Measurements from ENCODE around the gene DIS3L2.

DNA sequence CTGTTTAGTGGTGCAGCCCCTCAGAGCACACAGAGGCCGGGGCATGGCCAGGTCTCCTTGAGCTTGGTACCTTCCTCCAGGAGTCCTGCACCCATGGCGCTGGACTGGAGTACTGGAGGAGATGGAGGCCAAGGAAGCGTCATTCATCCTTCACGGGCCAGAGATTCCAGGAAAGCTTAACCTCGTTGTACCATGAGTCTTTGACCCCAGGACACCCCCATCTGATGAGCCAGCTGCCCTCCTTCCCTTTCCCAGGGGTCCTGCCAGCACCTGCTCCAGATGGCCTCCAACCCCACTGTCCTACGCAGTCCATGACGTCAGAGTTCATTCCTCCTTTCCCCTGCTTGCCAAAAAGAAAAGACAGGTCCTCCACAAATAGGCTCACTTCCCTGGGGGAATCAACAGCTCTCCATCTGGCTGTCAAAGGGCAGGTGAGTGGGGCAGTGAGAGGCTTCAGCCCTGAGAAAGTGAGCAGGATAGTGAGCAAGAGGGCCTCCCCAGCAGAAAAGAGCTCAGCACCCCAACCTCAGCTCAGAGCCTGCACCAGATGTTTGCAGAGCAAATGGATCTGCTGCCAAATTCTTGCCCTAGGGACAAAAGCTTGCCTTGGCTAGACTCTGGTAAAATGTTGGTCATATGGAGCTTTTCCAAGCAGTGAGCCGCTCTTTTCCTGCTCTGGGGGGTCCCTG lies 30.8 kb upstream of the DIS3L2 start:
- no peak for TF ChIP-seq CTCF (conservative IDR thresholded peaks at IDR 0.05; ENCODE audit: low read depth in 2 of 2)
- no peak for TF ChIP-seq POLR2AphosphoS5 (IDR thresholded peaks at IDR 0.05; ENCODE audit: low read depth)
- no peak for TF ChIP-seq EZH2phosphoT487 (IDR thresholded peaks at IDR 0.05; ENCODE audit: unreplicated experiment)
- TF ChIP-seq EZH2 (IDR thresholded peaks at IDR 0.05; ENCODE audit: low read depth, unreplicated experiment) = no peak
- TF ChIP-seq REST (IDR thresholded peaks at IDR 0.05; ENCODE audit: unreplicated experiment) = no peak
- TF ChIP-seq NANOG (IDR thresholded peaks at IDR 0.05; ENCODE audit: borderline replicate concordance) = no peak
- no peak for TF ChIP-seq ZNF331 (CRISPR knock-in tag; IDR thresholded peaks at IDR 0.05; ENCODE audit: low read depth)
- no peak for TF ChIP-seq JUNB (IDR thresholded peaks at IDR 0.05; ENCODE audit: unreplicated experiment)
- no peak for TF ChIP-seq ZNF114 (CRISPR knock-in tag; IDR thresholded peaks at IDR 0.05)
- TF ChIP-seq CREB1 (CRISPR knock-in tag; IDR thresholded peaks at IDR 0.05; ENCODE audit: low read depth) = no peak
- TF ChIP-seq STAT1 (IDR thresholded peaks at IDR 0.05; ENCODE audit: unreplicated experiment) = no peak
- TF ChIP-seq, protein P1, sequence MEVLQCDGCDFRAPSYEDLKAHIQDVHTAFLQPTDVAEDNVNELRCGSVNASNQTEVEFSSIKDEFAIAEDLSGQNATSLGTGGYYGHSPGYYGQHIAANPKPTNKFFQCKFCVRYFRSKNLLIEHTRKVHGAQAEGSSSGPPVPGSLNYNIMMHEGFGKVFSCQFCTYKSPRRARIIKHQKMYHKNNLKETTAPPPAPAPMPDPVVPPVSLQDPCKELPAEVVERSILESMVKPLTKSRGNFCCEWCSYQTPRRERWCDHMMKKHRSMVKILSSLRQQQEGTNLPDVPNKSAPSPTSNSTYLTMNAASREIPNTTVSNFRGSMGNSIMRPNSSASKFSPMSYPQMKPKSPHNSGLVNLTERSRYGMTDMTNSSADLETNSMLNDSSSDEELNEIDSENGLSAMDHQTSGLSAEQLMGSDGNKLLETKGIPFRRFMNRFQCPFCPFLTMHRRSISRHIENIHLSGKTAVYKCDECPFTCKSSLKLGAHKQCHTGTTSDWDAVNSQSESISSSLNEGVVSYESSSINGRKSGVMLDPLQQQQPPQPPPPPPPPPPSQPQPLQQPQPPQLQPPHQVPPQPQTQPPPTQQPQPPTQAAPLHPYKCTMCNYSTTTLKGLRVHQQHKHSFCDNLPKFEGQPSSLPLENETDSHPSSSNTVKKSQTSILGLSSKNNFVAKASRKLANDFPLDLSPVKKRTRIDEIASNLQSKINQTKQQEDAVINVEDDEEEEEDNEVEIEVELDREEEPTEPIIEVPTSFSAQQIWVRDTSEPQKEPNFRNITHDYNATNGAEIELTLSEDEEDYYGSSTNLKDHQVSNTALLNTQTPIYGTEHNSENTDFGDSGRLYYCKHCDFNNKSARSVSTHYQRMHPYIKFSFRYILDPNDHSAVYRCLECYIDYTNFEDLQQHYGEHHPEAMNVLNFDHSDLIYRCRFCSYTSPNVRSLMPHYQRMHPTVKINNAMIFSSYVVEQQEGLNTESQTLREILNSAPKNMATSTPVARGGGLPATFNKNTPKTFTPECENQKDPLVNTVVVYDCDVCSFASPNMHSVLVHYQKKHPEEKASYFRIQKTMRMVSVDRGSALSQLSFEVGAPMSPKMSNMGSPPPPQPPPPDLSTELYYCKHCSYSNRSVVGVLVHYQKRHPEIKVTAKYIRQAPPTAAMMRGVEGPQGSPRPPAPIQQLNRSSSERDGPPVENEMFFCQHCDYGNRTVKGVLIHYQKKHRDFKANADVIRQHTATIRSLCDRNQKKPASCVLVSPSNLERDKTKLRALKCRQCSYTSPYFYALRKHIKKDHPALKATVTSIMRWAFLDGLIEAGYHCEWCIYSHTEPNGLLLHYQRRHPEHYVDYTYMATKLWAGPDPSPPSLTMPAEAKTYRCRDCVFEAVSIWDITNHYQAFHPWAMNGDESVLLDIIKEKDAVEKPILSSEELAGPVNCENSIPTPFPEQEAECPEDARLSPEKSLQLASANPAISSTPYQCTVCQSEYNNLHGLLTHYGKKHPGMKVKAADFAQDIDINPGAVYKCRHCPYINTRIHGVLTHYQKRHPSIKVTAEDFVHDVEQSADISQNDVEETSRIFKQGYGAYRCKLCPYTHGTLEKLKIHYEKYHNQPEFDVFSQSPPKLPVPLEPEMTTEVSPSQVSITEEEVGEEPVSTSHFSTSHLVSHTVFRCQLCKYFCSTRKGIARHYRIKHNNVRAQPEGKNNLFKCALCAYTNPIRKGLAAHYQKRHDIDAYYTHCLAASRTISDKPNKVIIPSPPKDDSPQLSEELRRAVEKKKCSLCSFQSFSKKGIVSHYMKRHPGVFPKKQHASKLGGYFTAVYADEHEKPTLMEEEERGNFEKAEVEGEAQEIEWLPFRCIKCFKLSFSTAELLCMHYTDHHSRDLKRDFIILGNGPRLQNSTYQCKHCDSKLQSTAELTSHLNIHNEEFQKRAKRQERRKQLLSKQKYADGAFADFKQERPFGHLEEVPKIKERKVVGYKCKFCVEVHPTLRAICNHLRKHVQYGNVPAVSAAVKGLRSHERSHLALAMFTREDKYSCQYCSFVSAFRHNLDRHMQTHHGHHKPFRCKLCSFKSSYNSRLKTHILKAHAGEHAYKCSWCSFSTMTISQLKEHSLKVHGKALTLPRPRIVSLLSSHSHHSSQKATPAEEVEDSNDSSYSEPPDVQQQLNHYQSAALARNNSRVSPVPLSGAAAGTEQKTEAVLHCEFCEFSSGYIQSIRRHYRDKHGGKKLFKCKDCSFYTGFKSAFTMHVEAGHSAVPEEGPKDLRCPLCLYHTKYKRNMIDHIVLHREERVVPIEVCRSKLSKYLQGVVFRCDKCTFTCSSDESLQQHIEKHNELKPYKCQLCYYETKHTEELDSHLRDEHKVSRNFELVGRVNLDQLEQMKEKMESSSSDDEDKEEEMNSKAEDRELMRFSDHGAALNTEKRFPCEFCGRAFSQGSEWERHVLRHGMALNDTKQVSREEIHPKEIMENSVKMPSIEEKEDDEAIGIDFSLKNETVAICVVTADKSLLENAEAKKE (CRISPR knock-in tag; IDR thresholded peaks at IDR 0.05) = no peak
